HEK293T (cell line): ENCODE measurements around the gene CSNK2A2.

Experiments
- CTCF ChIA-PET: fragments of 350-600 bp; formaldehyde crosslinking; extraction: SDS; loops from one replicate; lab custom pipeline; 2021; ENCODE audit warnings: antibody characterized with exemption, inconsistent platforms; lab: Yijun Ruan, JAX
- POLR2A ChIA-PET: fragments of 350-600 bp; formaldehyde crosslinking; extraction: SDS; loops from one replicate; lab custom pipeline; 2020; ENCODE audit warnings: antibody characterized with exemption, inconsistent platforms; lab: Yijun Ruan, JAX
- DNase-seq: peaks from one replicate; pipeline ENCODE4 v3.0.0; 2012; ENCODE audit warnings: mixed read lengths; ENCODE audit errors: extremely low spot score
- ARNT ChIP-seq: fragments of 450-650 bp; IDR thresholded peaks from 2 replicates; pipeline ENCODE4 v1.6.1; 2017; ENCODE audit warnings: mild to moderate bottlenecking
- BHLHE40 ChIP-seq: fragments of 450-650 bp; IDR thresholded peaks from 2 replicates; pipeline ENCODE4 v1.6.1; 2016; ENCODE audit warnings: mild to moderate bottlenecking, moderate library complexity, borderline replicate concordance
- CTBP1 ChIP-seq: fragments of 450-650 bp; IDR thresholded peaks from 2 replicates; pipeline ENCODE4 v1.6.1; 2016; ENCODE audit warnings: borderline replicate concordance
- ELF4 ChIP-seq: fragments of 450-650 bp; IDR thresholded peaks from 2 replicates; pipeline ENCODE4 v1.6.1; 2017; ENCODE audit warnings: antibody characterized with exemption
- FOXA1 ChIP-seq: fragments of 450-650 bp; IDR thresholded peaks from 2 replicates; pipeline ENCODE4 v1.6.1; 2016; ENCODE audit warnings: mild to moderate bottlenecking
- FOXK2 ChIP-seq: fragments of 450-650 bp; IDR thresholded peaks from 2 replicates; pipeline ENCODE4 v1.6.1; 2016; ENCODE audit warnings: mild to moderate bottlenecking
- FOXM1 ChIP-seq: fragments of 450-650 bp; IDR thresholded peaks from 2 replicates; pipeline ENCODE4 v1.6.1; 2017; ENCODE audit warnings: mild to moderate bottlenecking, borderline replicate concordance
- HDGF ChIP-seq: fragments of 450-650 bp; IDR thresholded peaks from 2 replicates; pipeline ENCODE4 v1.6.1; 2017; ENCODE audit warnings: antibody characterized with exemption, borderline replicate concordance
- L3MBTL2 ChIP-seq: fragments of 450-650 bp; conservative IDR thresholded peaks from 2 replicates; pipeline ENCODE4 v1.6.1; 2016; ENCODE audit warnings: mild to moderate bottlenecking
- LEF1 ChIP-seq: fragments of 450-650 bp; IDR thresholded peaks from 2 replicates; pipeline ENCODE4 v1.6.1; 2017; ENCODE audit warnings: mild to moderate bottlenecking, borderline replicate concordance
- NFRKB ChIP-seq: fragments of 450-650 bp; IDR thresholded peaks from 2 replicates; pipeline ENCODE4 v1.6.1; 2016; ENCODE audit warnings: mild to moderate bottlenecking, moderate library complexity
- PKNOX1 ChIP-seq: fragments of 450-650 bp; IDR thresholded peaks from 2 replicates; pipeline ENCODE4 v1.6.1; 2016
- SP1 ChIP-seq: fragments of 450-650 bp; IDR thresholded peaks from 2 replicates; pipeline ENCODE4 v1.6.1; 2017
- SUZ12 ChIP-seq: fragments of 450-650 bp; IDR thresholded peaks from 2 replicates; pipeline ENCODE4 v1.6.1; 2016; ENCODE audit warnings: mild to moderate bottlenecking
- TARDBP ChIP-seq: fragments of 450-650 bp; IDR thresholded peaks from 2 replicates; pipeline ENCODE4 v1.6.1; 2016
- ZNF384 ChIP-seq: fragments of 450-650 bp; IDR thresholded peaks from 2 replicates; pipeline ENCODE4 v1.6.1; 2016

Gene CSNK2A2

GRCh38 chr16:58124601-58124915, 73.3 kb downstream of the CSNK2A2 start:
- no peak for DNase-seq
- CTCF ChIA-PET = interaction anchor here (0.7 kb wide), 1 partner anchor 164 kb away, joined by 3 read pairs; no protein-coding TSS in a partner anchor
- TF ChIP-seq LEF1 (no peak), HDGF (no peak), TARDBP (no peak), ARNT (no peak), ZNF384 (no peak), FOXK2 (no peak), FOXA1 (no peak), SP1 (no peak), SUZ12 (no peak), PKNOX1 (no peak), L3MBTL2 (no peak), CTBP1 (no peak), BHLHE40 (no peak), ELF4 (no peak), NFRKB (no peak), FOXM1 (no peak)
- POLR2A ChIA-PET = no interaction called here

DNA sequence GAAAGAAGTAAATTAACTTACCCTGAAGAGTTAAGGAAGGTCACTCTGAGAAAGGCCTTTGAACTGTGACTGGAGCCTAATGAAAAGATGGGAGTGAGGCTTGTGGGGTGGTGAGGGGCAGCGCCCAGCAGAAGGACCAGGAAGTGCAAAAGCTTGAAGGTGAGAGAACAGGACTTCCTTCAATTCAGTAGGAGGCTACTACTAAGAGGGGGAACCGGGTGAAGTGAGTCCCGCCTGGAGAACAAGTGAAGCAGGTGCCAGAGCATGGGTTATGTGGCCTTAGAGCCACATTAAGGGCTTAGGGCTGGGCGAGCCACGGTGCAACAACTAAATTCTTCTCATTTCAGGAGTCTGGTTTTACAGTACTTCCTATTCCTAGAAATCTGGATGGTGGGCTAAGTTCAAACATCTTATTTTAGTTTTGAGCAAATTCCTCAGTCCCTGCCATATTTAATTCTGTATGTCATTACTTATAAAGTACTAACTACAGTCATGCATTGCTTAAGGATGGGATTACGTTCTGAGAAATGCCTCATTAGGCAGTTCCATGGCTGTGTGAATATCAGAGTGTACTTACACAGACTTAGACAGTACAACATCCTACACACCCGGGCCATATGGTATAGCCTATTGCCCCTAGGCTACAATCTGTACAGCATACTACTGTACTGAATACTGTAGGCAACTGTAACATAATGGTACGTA, 73.9 kb downstream of the CSNK2A2 start:
- POLR2A ChIA-PET = no interaction called here
- CTCF ChIA-PET = no interaction called here
- TF ChIP-seq LEF1 = no peak
- TF ChIP-seq ZNF384 = no peak
- TF ChIP-seq TARDBP = no peak
- TF ChIP-seq ARNT = no peak
- no peak for DNase-seq

GRCh38 chr16:58121132-58121531, 76.8 kb downstream of the CSNK2A2 start:
- CTCF ChIA-PET = interaction anchor here (0.6 to 2.4 kb wide), 10 partner anchors 9 to 107 kb away, joined by 3 to 12 read pairs (median 4); no protein-coding TSS in a partner anchor
- TF ChIP-seq TARDBP (no peak), PKNOX1 (no peak)
- no peak for DNase-seq
- POLR2A ChIA-PET = interaction anchor here (0.7 to 1.8 kb wide), 3 partner anchors 8 to 95 kb away, joined by 3 to 10 read pairs (median 5); partner anchors contain the start of genes CFAP20 and MMP15

GRCh38 chr16:58120234-58120633, 77.7 kb downstream of the CSNK2A2 start:
- ChIA-PET POLR2A (interaction anchor here (1.8 kb wide), 1 partner anchor 9 kb away, joined by 10 read pairs; the partner anchor contains the start of gene CFAP20), CTCF (interaction anchor here (1.1 to 2.4 kb wide), 4 partner anchors 13 to 93 kb away, joined by 3 to 10 read pairs (median 6); no protein-coding TSS in a partner anchor)
- DNase-seq = no peak
- no peak for TF ChIP-seq FOXK2
- no peak for TF ChIP-seq ARNT
- no peak for TF ChIP-seq TARDBP
- no peak for TF ChIP-seq BHLHE40
- TF ChIP-seq L3MBTL2 = no peak
- TF ChIP-seq FOXM1 = no peak

GRCh38 chr16:58119509-58119845, 78.4 kb downstream of the CSNK2A2 start:
- DNase-seq = no peak
- TF ChIP-seq PKNOX1 (no peak), SUZ12 (no peak), TARDBP (no peak), HDGF (no peak), LEF1 (no peak), NFRKB (no peak), ZNF384 (no peak), L3MBTL2 (no peak), BHLHE40 (no peak), ARNT (no peak), FOXM1 (no peak), FOXK2 (no peak), SP1 (no peak), ELF4 (no peak), CTBP1 (no peak), FOXA1 (no peak)
- POLR2A ChIA-PET = interaction anchor here (0.6 to 1.9 kb wide), 2 partner anchors 10 to 589 kb away, joined by 3 to 8 read pairs; partner anchors contain the start of gene CFAP20
- CTCF ChIA-PET = interaction anchor here (1.1 kb wide), 1 partner anchor 35 kb away, joined by 3 read pairs; no protein-coding TSS in a partner anchor

DNA sequence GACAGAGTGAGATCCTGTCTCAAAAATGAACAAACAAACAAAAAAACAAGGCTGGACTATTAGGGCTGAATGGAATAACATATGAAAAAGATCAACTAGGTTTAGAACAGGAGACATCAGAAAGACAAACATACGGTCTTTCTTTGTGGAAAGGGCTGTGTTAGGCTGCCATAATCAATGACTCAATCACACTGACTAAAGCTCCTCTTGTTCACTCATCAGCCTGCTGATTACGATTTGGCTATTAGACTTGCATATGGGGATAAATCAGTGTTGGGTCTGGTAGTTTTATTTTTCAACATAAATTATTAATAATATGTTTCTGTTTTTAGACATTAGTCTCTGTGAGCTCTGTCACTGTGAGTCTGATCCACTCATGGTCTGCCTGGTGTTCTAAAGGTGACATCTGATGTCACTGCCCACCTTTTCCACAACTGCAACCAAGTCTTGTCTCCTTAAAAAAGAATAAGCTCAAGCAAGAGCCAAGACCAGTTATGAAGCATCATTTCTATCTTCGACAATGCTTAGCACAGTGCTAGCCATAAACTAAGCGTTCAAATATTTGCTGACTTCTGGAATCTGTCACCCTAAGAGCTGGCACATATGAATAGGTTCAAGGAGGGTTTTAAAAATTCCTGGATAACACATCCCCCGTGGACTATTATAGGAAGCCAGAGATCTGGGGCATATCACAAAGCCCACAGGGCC, 79.0 kb downstream of the CSNK2A2 start:
- ChIA-PET POLR2A (interaction anchor here (0.6 to 1.9 kb wide), 2 partner anchors 10 to 590 kb away, joined by 3 to 8 read pairs; partner anchors contain the start of gene CFAP20), CTCF (interaction anchor here (1.0 kb wide), 1 partner anchor 8 kb away, joined by 3 read pairs; no protein-coding TSS in a partner anchor)
- DNase-seq = no peak
- TF ChIP-seq PKNOX1 (no peak), FOXA1 (no peak), TARDBP (no peak), HDGF (no peak), SUZ12 (no peak), ARNT (no peak), FOXK2 (no peak), LEF1 (no peak), CTBP1 (no peak), L3MBTL2 (no peak)
